CD4-positive, alpha-beta T cell treated with Interleukin-6 at 100 ng/mL for 8 hours (primary cell): ENCODE data around the gene ZFP36L1.

Experiments
- DNase-seq: peaks from one replicate; pipeline ENCODE4 v3.0.0-alpha.2; 2020; ENCODE audit warnings: mixed read lengths, low spot score

The ZFP36L1 gene

DNA sequence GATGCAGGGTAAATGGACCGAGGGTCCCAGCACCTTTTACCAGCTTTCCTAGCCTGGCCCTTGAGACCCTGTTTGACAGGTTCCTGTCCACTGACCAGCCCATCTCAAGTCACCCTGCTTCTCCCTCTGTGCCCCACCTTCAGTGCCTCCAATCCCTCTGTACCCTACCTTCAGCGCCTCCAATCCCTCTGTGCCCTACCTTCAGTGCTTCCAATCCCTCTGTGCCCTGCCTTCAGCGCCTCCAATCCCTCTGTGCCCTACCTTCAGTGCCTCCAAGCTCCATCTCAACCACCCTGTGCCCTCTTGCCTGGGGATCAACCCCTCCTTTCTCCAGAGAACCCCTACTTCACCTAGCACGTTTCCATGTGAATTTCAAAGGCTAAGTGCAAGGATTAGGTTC is 54.3 kb downstream of the ZFP36L1 start:
- DNase-seq, result no peak
